Parietal lobe (tissue), 2 donors: Measurements from ENCODE around the gene POLR3A. TPM values are rescaled to one million over a fixed set of nuclear protein-coding genes. Genes with fewer than 3 reads are reported as not detected.

Source experiments
- small RNA-seq: library from RNA; depleted of rRNA; stranded (forward); fragments of <200 nt; gene quantifications from one replicate; pipeline ENCODE3, GENCODE V24; 2014; ENCODE audit warnings: low replicate concordance
- total RNA-seq: library from RNA; depleted of rRNA; stranded (reverse); fragments of >200 nt; gene quantifications from one replicate; pipeline ENCODE4 v1.2.3, GENCODE V29; 2014

The POLR3A gene
- 53.2 TPM for total RNA-seq

DNA sequence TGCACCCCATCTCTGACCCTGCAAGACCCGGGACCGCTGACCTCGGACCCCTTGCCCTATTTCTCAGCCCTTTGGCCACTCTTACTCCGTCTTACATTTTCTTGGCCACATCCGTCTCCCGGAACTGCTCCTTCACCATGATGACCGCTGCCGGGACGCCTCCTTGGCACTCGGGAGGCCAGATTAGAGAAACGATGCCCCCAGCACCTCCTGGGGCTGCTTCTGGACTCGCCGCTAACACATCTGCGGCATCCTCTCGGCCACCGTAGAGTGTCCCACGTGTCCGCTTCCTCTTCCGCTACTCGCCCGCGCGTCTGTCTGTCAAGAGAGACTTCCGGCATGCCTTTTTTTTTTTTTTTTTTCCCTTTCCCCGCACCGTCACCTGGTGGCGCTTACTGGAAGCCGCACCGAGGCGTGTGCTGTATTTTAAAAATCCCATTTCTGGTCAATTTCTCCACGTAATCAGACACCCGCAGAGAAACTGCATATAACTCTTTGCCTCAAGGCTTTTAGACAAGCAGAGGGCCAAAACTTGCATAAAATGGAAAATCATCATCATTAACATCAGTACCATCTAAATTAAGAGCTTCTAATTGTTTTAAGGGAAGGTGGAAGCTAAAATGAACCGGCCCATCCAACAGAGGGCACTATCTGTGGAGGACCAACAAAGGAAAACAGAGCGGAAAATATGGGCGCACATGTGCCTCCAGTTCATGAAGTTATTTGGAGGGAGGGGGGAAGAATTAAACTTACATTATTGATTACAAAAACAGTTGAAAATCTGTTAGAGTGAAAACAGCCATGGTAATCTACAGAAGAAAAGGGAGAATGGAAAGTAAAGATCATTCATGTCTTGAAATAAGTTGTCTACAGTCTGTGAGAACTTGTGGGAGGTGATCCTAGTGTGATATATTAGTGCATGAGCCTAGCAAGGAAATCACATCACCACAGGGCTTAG lies at the start of gene POLR3A:
Gene POLR3A (minus strand): TSS at position 247 of the 958 bp plus-strand sequence. CDS start 108 bp downstream, at position 139.

DNA sequence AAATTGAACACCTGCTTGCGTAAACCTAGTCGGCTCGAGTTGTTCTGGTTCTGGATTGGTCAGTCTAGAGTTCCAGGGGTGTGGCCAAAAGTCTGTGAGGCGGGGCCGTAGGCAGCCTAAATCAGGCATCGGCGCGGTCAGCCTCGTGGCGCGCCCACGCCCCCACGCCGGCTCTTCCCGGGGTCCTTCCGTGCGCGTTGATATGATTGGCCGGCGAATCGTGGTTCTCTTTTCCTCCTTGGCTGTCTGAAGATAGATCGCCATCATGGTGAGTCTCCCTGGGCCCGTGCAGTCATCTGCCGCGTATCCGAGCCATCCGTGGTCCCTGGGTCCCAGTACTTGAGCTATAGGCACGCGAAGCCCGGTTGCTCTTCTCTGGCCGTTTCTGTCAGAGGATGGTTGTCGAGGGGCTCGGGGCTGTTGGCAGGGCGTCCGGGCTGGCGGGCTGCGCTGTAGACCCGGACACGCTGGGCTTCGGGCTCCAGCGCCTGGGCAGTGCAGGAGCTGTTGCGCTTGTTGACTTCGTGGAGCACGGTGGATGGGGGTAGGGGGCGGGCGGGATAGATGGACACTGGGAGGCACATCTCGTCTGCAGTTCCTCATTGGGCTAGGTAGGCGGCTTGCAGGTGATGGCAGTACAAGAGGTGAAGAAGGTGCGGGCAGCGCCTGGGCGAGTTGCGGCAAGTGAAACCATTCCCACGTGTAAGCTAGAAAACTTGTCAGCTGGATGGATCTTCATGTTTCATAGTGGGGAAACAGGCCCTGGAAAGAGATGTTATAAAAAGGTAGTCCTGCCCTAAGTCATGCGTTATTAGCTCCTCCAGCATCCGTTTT lies 4.5 kb upstream of the POLR3A start, which contains the start of gene RPS24:
Gene RPS24 (plus strand): TSS at position 227 of the 834 bp plus-strand sequence. CDS start 39 bp downstream, at position 266.

GRCh38 chr10:77926566-77927401 lies 102.5 kb downstream of the POLR3A start, which contains the start of gene DLG5:
TSS of gene DLG5 (minus strand) at chr10:77926755. CDS start at chr10:77926520, 235 bp downstream.

Small RNA genes within 50 kb of the gene (small RNA-seq; reads per million reads assigned to genes)
- gene RF00017, result not detected

Other genes with a start within 250 kb of the POLR3A start
- 61.7 TPM for gene DLG5, start 102.8 kb downstream of the POLR3A start, total RNA-seq
- 3,136 TPM for gene RPS24, start 4.3 kb upstream of the POLR3A start, total RNA-seq